AG09309 (cell line): ENCODE results near the gene NPTXR.
"Not testable (repeated sequence)": the region's sequence is repeated elsewhere in the genome, so short reads cannot be mapped to it uniquely, and the experiment has no call there.

Experiments used
- DNase-seq: peaks from one replicate; pipeline ENCODE4 v3.0.0-alpha.2; 2010; ENCODE audit warnings: low read depth
- H3K4me3 ChIP-seq: 2 replicates; pipeline ENCODE4 v1.5.1; 2011; ENCODE audit warnings: mild to moderate bottlenecking, low read depth, low read length, moderate library complexity; ENCODE audit not compliant: control insufficient read depth
- TF ChIP-seq, protein P1 (sequence below): IDR thresholded peaks from 2 replicates; pipeline ENCODE4 v1.5.1; 2011; ENCODE audit warnings: mild to moderate bottlenecking, low read depth, low read length, inconsistent platforms; ENCODE audit not compliant: insufficient read depth, control insufficient read depth; ENCODE audit errors: missing control alignments

The NPTXR gene

DNA sequence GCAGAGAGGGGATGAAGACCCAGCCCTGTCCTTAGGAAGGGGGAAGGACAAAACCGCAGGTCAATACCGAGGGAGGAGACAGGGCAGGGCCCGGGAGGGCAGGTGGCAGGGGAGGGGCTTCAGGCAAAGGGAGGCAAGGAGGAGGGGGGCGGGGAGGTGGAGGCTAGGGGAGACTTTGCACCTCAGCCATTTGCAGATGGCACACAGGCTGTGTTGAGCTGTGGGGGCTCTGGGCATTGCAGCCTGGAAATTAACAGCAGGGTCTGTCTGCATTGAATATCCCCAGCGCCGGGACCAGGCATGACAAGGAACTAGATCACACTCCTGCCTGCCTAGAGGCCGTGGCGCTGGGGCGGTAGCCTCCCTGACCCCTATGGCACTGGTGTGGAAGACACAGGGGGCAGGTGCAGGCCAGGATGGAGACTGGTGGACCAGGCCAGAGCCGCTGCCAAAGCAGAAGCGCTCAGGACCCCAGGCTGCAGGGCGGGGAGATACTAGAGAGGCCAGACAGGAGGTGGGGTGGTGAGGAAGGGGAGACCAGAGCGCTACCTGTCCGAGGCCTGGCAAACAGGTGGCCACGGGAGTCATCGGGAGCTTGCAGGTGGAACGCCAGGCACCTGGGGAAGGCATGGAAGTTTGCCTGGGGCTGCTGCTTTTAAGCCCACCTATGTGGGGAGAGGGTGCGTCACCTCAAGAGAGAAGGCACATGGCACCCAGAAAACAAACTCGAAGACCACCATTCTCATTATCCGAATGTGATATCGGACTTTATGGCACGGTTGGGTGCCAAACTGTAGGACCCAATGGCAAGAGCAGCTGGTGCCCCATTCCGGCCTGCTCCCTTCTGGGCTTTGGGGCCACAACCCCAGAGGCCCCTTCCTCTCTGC lies 16.7 kb upstream of the NPTXR start:
- DNase-seq = no peak
- H3K4me3 ChIP-seq = no peak overlapping the region
- TF ChIP-seq, protein P1, sequence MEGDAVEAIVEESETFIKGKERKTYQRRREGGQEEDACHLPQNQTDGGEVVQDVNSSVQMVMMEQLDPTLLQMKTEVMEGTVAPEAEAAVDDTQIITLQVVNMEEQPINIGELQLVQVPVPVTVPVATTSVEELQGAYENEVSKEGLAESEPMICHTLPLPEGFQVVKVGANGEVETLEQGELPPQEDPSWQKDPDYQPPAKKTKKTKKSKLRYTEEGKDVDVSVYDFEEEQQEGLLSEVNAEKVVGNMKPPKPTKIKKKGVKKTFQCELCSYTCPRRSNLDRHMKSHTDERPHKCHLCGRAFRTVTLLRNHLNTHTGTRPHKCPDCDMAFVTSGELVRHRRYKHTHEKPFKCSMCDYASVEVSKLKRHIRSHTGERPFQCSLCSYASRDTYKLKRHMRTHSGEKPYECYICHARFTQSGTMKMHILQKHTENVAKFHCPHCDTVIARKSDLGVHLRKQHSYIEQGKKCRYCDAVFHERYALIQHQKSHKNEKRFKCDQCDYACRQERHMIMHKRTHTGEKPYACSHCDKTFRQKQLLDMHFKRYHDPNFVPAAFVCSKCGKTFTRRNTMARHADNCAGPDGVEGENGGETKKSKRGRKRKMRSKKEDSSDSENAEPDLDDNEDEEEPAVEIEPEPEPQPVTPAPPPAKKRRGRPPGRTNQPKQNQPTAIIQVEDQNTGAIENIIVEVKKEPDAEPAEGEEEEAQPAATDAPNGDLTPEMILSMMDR = no peak

DNA sequence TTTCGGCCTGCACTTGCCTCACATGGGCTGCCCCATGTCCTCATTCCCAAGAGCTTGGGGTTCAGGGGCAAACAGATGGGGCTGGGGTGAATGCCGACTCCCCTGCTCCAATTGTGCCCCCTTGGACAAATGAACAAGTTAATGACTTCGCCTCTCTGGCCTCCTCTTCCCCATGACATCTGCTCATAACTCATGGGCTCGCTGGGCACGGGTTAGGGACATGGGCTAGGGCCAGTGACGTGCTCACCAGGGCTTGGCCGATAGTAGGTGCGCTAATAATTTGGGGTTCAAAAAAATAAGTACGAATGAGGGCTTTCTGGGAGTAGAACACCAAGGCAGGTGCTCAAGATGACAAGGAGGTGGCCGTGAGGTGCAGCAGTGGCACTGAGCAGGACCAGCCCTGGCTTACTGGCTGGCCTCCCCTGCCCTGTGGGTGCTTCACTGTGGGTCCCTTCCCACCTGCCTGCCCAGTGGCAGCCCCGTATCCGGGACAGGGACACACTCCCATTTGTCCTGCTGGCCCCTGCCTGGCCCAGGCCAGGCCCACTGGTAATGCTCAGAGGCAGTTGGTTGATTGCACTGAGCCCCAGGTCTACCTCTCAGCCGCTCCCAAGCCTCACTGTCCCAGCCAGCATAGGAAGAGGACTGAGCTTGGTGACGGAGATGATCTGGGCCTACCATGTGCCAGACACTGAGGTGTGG lies 15.9 kb upstream of the NPTXR start:
- no peak overlapping the region for H3K4me3 ChIP-seq
- TF ChIP-seq, protein P1 = no peak
- no peak for DNase-seq

DNA sequence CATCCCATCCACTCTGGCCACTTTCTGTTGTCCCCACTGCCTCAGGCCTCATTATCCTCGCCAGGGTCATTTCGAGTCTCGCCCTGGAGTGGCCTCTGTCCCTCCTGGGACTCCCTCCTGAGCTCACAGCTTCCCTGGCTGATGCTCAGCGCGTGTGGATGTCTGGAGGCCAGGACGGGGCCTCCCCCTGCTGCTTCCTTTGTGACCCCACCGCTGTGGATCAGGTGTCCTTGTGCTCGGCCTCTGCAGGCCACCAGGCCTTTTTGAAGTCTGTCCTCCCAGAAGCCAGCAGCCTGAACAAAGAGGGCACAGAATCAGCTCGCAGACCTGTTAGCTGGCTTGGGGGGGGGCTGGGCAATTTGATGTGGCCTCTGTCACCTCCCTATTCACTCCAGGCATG lies 14.7 kb upstream of the NPTXR start:
- H3K4me3 ChIP-seq = no peak overlapping the region
- DNase-seq = no peak
- TF ChIP-seq, protein P1 = no peak

DNA sequence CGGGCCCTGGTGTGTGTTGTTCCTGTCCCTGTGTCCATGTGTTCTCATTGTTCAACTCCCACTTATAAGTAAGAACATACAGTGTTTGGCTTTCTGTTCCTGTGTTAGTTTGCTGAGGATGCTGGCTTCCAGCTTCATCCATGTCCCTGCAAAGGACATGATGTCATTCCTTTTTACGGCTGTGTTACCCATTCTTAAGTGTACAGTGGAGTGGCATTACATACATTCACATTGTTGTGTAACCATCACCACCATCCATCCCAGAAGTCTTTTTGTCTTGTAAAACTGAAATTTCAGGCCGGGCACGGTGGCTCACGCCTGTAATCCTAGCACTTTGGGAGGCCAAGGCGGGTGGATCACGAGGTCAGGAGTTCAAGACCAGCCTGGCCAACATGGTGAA lies 10.6 kb upstream of the NPTXR start:
- DNase-seq, H3K4me3 ChIP-seq: not testable (repeated sequence)

DNA sequence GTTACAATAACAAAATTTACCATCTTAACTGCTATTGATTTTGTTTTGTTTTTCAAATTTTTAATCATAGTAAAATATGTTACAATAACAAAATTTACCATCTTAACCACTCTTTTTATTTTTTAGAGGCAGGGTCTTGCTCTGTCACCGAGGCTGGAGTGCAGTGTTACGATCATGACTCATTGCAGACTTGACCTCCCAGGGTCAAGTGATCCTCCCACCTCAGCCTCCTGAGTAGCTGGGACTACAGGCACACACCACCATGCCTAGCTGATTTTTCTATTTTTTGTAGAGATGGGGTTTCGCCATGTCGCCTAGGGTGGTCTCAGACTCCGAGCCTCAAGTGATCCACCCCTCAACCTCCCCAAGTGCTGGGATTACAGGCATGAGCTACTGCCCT lies 10.1 kb upstream of the NPTXR start:
- not testable (repeated sequence) for H3K4me3 ChIP-seq, DNase-seq

DNA sequence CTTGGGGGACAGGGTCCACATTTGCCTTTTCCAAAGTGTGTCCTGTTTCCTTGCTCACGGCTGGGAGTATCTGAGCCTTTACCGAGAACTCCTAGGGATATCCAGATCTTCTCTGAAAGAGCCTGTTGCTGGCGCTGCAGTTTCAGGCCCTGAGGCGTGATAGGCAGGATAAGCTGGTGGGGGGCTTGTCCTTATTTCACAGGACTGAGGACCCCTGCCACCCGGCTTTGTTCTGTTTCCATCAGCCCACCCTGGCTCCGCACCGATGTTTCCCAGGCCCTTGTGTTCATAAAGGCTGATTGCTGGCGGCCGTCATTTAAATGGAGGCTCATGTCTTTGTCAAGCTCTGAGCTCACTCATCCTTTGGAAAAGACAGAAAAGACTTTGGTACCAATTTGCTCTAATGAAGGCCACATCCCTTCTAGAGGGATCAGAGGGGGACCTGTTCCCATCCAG lies 9.4 kb upstream of the NPTXR start:
- no peak for DNase-seq
- TF ChIP-seq, protein P1 = no peak
- H3K4me3 ChIP-seq = no peak overlapping the region

DNA sequence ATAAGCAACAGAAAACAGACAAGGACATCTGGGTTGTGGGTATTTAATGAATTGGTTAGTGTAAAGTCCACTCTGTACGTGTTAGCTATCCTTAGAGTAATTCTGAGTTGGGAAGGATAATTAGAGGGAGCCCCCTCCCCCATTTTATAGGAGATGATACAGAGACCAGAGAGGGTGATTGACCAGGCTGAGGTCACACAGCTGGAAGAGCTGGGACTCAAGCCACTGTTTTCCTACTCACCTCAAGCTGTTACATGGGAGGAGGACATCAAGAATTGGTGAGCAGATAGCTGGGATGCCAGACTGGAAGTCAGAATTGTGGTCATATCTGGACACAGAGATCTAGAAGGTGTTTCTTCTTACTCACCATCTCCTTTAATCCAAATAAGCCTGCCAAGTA lies 8.7 kb upstream of the NPTXR start:
- DNase-seq = no peak
- no peak overlapping the region for H3K4me3 ChIP-seq
- TF ChIP-seq, protein P1 = no peak
